Mesothelial cell of epicardium (in vitro differentiated cells): ENCODE results near the gene RREB1. TPM values are rescaled to one million over a fixed set of nuclear protein-coding genes. Genes with fewer than 3 reads are reported as not detected.

Source experiments
- DNase-seq, 2 experiments: peaks; one replicate each; pipeline ENCODE4 v3.0.0; 2021; ENCODE audit warnings: low spot score in 2 of 2; ENCODE audit not compliant: unreplicated experiment in 2 of 2
- H3K27ac Mint-ChIP-seq: 2 replicates; pipeline ENCODE4 v1.8.0; 2021; ENCODE audit warnings: mixed read lengths
- H3K27me3 Mint-ChIP-seq: 2 replicates; pipeline ENCODE4 v1.8.0; 2021; ENCODE audit warnings: low read depth, mixed read lengths
- H3K36me3 Mint-ChIP-seq: 2 replicates; pipeline ENCODE4 v1.8.0; 2021; ENCODE audit warnings: mixed read lengths
- H3K4me1 Mint-ChIP-seq: 2 replicates; pipeline ENCODE4 v1.8.0; 2021; ENCODE audit warnings: mixed read lengths
- H3K4me3 Mint-ChIP-seq: 2 replicates; pipeline ENCODE4 v1.8.0; 2021; ENCODE audit warnings: mild to moderate bottlenecking, moderate library complexity, mixed read lengths
- H3K9me3 Mint-ChIP-seq: 2 replicates; pipeline ENCODE4 v1.8.0; 2021; ENCODE audit warnings: mixed read lengths
- CTCF ChIP-seq: fragments of 200-600 bp; sonication (generic); IDR thresholded peaks from one replicate; pipeline ENCODE4 v1.5.0; 2021; ENCODE audit warnings: antibody characterized with exemption; ENCODE audit not compliant: unreplicated experiment
- total RNA-seq: library from RNA; stranded (reverse); gene quantifications from 3 replicates; pipeline ENCODE4 v1.2.1, GENCODE V29; 2021

The RREB1 gene
- total RNA-seq, 1 donor from 2014 or later: 55.4 TPM

- Mint-ChIP-seq H3K27ac (no peak overlapping the region), H3K36me3 (peaks cover 23% of the 10 kb centered on the region), H3K4me1 (no peaks in the 10 kb centered on the region), H3K4me3 (no peak overlapping the region), H3K27me3 (no peaks in the 10 kb centered on the region), H3K9me3 (no peaks in the 10 kb centered on the region)
- no peak for TF ChIP-seq CTCF
- no peak for DNase-seq
Measured at GRCh38 chr6:7207720-7208119, 100.0 kb downstream of the RREB1 start.

GRCh38 chr6:7213416-7213815 is 105.7 kb downstream of the RREB1 start:
- Mint-ChIP-seq H3K4me1 (peaks cover 10% of the 10 kb centered on the region), H3K27me3 (no peaks in the 10 kb centered on the region), H3K4me3 (no peak overlapping the region), H3K27ac (no peak overlapping the region), H3K9me3 (no peaks in the 10 kb centered on the region), H3K36me3 (peaks cover 28% of the 10 kb centered on the region)
- TF ChIP-seq CTCF: no peak
- DNase-seq: no peak

- no peak for DNase-seq
- H3K4me3 Mint-ChIP-seq: no peak overlapping the region
- no peak for TF ChIP-seq CTCF
Measured at GRCh38 chr6:7214468-7214867, 106.7 kb downstream of the RREB1 start.

GRCh38 chr6:7215131-7215530 is 107.4 kb downstream of the RREB1 start:
- Mint-ChIP-seq H3K4me1 (peaks cover 13% of the 10 kb centered on the region), H3K9me3 (no peaks in the 10 kb centered on the region), H3K27me3 (no peaks in the 10 kb centered on the region), H3K27ac (no peak overlapping the region), H3K4me3 (no peak overlapping the region), H3K36me3 (peaks cover 28% of the 10 kb centered on the region)
- DNase-seq: no peak
- TF ChIP-seq CTCF: no peak

More at GRCh38 chr6:7214468-7214867, 106.7 kb downstream of the RREB1 start:
- Mint-ChIP-seq H3K9me3 (no peaks in the 10 kb centered on the region), H3K27ac (no peak overlapping the region), H3K36me3 (peaks cover 28% of the 10 kb centered on the region), H3K27me3 (no peaks in the 10 kb centered on the region), H3K4me1 (peaks cover 10% of the 10 kb centered on the region)

GRCh38 chr6:7215798-7216231 is 108.1 kb downstream of the RREB1 start:
- Mint-ChIP-seq H3K36me3 (peaks cover 26% of the 10 kb centered on the region), H3K4me3 (no peak overlapping the region)

More at GRCh38 chr6:7215798-7216231, 108.1 kb downstream of the RREB1 start:
- DNase-seq: no peak
- H3K27me3 Mint-ChIP-seq: no peaks in the 10 kb centered on the region
- no peak overlapping the region for H3K27ac Mint-ChIP-seq
- TF ChIP-seq CTCF: no peak
- no peaks in the 10 kb centered on the region for H3K9me3 Mint-ChIP-seq
- peaks cover 14% of the 10 kb centered on the region for H3K4me1 Mint-ChIP-seq
